Trophoblast cell (in vitro differentiated cells and primary cell): ENCODE measurements around the gene TMEM231.
"Not testable (repeated sequence)": the region's sequence is repeated elsewhere in the genome, so short reads cannot be mapped to it uniquely, and the experiment has no call there.

Experiments
- DNase-seq, 2 donors: peaks; one replicate each; pipeline ENCODE4 v3.0.0-alpha.2; 2016
- H2AFZ ChIP-seq: 2 replicates; pipeline ENCODE4 v1.6.1; 2013; ENCODE audit warnings: low read length, moderate library complexity, mild to moderate bottlenecking; ENCODE audit not compliant: insufficient read depth, poor library complexity
- H2AK5ac ChIP-seq: 2 replicates; pipeline ENCODE4 v1.6.1; 2013; ENCODE audit warnings: mild to moderate bottlenecking, low read length
- H2BK120ac ChIP-seq: 2 replicates; pipeline ENCODE4 v1.6.1; 2013; ENCODE audit warnings: low read length, mild to moderate bottlenecking, moderate library complexity; ENCODE audit not compliant: insufficient read depth, poor library complexity
- H2BK12ac ChIP-seq: 2 replicates; pipeline ENCODE4 v1.6.1; 2013; ENCODE audit warnings: mild to moderate bottlenecking, low read length, moderate library complexity
- H2BK5ac ChIP-seq: 2 replicates; pipeline ENCODE4 v1.6.1; 2013; ENCODE audit warnings: low read length, low read depth, moderate library complexity, mild to moderate bottlenecking; ENCODE audit not compliant: poor library complexity
- H3K14ac ChIP-seq: 2 replicates; pipeline ENCODE4 v1.6.1; 2013; ENCODE audit warnings: mild to moderate bottlenecking, low read length
- H3K18ac ChIP-seq: 2 replicates; pipeline ENCODE4 v1.6.1; 2013; ENCODE audit warnings: mild to moderate bottlenecking, low read length
- H3K23ac ChIP-seq: 2 replicates; pipeline ENCODE4 v1.6.1; 2013; ENCODE audit warnings: low read length
- H3K27ac ChIP-seq: 2 replicates; pipeline ENCODE4 v1.5.1; 2013; ENCODE audit warnings: low read depth, mild to moderate bottlenecking, inconsistent platforms, low read length, moderate library complexity
- H3K27me3 ChIP-seq: 2 replicates; pipeline ENCODE4 v1.6.1; 2013; ENCODE audit warnings: inconsistent platforms, mild to moderate bottlenecking, low read length, moderate library complexity; ENCODE audit not compliant: insufficient read depth
- H3K36me3 ChIP-seq, 2 experiments: 1 replicate in 1 of 2; 2 replicates in 1 of 2; pipeline ENCODE4 v1.6.1; 2013; ENCODE audit warnings: low read length in 2 of 2, mild to moderate bottlenecking in 2 of 2, moderate library complexity in 1 of 2; ENCODE audit not compliant: insufficient read depth in 2 of 2, control insufficient read depth in 1 of 2
- H3K4ac ChIP-seq: 2 replicates; pipeline ENCODE4 v1.6.1; 2013; ENCODE audit warnings: low read depth, mild to moderate bottlenecking, low read length, moderate library complexity
- H3K4me1 ChIP-seq, 2 experiments: 1 replicate in 1 of 2; 2 replicates in 1 of 2; pipeline ENCODE4 v1.6.1; 2013; ENCODE audit warnings: low read length in 2 of 2, mild to moderate bottlenecking in 2 of 2, moderate library complexity in 1 of 2; ENCODE audit not compliant: insufficient read depth in 2 of 2, control insufficient read depth in 1 of 2
- H3K4me2 ChIP-seq: 2 replicates; pipeline ENCODE4 v1.6.1; 2013; ENCODE audit warnings: inconsistent platforms, mild to moderate bottlenecking, low read length, moderate library complexity
- H3K4me3 ChIP-seq: 2 replicates; pipeline ENCODE4 v1.5.1; 2013; ENCODE audit warnings: mild to moderate bottlenecking, low read depth, low read length, inconsistent platforms
- H3K79me1 ChIP-seq: one replicate; pipeline ENCODE4 v1.6.1; 2013; ENCODE audit warnings: low read length
- H3K79me2 ChIP-seq: 2 replicates; pipeline ENCODE4 v1.6.1; 2013; ENCODE audit warnings: low read length, mild to moderate bottlenecking; ENCODE audit not compliant: control insufficient read depth, insufficient read depth, poor library complexity
- H3K9ac ChIP-seq: 2 replicates; pipeline ENCODE4 v1.6.1; 2013; ENCODE audit warnings: mild to moderate bottlenecking, low read length
- H3K9me3 ChIP-seq: 2 replicates; pipeline ENCODE4 v1.6.1; 2013; ENCODE audit warnings: low read depth, mild to moderate bottlenecking, control low read depth, inconsistent platforms, low read length; ENCODE audit not compliant: insufficient read depth
- H4K12ac ChIP-seq: 2 replicates; pipeline ENCODE4 v1.6.1; 2013; ENCODE audit warnings: low read depth, mild to moderate bottlenecking, low read length, moderate library complexity
- H4K8ac ChIP-seq: 2 replicates; pipeline ENCODE4 v1.6.1; 2013; ENCODE audit warnings: low read depth, mild to moderate bottlenecking, low read length, moderate library complexity
- H4K91ac ChIP-seq: one replicate; pipeline ENCODE4 v1.6.1; 2013; ENCODE audit warnings: low read depth, mild to moderate bottlenecking, low read length, moderate library complexity
- WGBS: extraction: QIAGEN DNeasy Blood & Tissue Kit; methylation state at CpG from one replicate; pipeline ENCODE4 v1.1.7; 2013; ENCODE audit warnings: missing lambda C conversion rate; ENCODE audit not compliant: insufficient read length, insufficient coverage; ENCODE audit errors: extremely low coverage; 5-methylcytosine and 5-hydroxymethylcytosine counted together

Gene TMEM231

GRCh38 chr16:75519175-75519574 lies 36.9 kb downstream of the TMEM231 start:
- Histone ChIP-seq H3K18ac (no peak overlapping the region), H3K23ac (no peak overlapping the region)
- WGBS, result no CpG with 5 or more reads among the region's 6 CpGs

DNA sequence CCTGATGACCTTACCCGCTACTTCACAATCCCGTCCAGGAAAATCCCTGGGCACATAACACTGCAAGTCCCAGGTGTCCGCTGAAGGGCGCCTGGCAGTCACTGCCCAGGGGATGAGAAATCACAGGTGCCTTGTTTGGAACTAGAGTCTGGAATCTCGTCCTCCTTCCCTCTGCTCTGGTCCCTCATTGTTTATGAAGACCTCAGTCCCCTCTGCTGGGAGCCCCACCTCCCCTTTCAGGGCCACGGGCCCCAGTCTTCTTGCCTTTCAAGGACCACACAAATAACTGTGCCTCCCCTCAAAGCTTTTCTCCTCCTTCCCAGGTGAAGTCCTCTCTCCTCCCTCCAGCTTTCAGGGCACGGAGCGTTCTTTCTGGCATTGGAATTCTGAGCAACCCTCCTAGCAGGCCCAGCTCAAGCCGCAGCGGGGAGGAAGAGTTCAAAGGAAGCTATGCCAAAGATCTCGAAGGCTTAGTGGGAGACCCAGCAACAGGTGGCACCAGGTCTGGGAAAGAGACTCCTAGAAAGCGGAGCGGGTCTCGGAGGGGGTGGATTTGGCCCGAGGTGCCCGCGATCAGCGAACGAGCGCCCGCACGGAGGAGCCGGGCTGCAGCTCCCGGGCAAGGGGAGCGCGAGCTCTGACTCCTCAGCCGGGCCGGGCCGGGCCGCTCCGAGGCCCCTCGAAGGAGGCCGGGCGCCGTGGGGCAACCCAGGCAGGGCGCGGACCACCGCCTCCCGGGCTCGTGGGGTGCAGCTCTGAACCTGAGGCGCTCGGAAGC lies 39.7 kb downstream of the TMEM231 start:
- WGBS, result no CpG with 5 or more reads among the region's 42 CpGs

More at GRCh38 chr16:75519175-75519574, 36.9 kb downstream of the TMEM231 start:
- no peak for DNase-seq
- Histone ChIP-seq H3K4ac (no peak overlapping the region), H3K27ac (no peak overlapping the region), H2AK5ac (no peak overlapping the region), H4K12ac (no peak overlapping the region), H3K79me2 (peaks cover 7% of the 10 kb centered on the region), H3K79me1 (peaks cover 6% of the 10 kb centered on the region), H3K14ac (no peak overlapping the region), H3K4me3 (no peak overlapping the region), H2BK5ac (no peak overlapping the region), H3K4me1 (peaks cover 0 to 5% of the 10 kb centered on the region in 2 experiments), H4K91ac (no peak overlapping the region), H3K9ac (no peak overlapping the region), H2AFZ (no peak overlapping the region), H2BK120ac (no peak overlapping the region), H2BK12ac (no peak overlapping the region), H3K27me3 (no peaks in the 10 kb centered on the region), H3K4me2 (no peak overlapping the region), H3K9me3 (no peaks in the 10 kb centered on the region), H4K8ac (no peak overlapping the region), H3K36me3 (no peaks in the 10 kb centered on the region)

DNA sequence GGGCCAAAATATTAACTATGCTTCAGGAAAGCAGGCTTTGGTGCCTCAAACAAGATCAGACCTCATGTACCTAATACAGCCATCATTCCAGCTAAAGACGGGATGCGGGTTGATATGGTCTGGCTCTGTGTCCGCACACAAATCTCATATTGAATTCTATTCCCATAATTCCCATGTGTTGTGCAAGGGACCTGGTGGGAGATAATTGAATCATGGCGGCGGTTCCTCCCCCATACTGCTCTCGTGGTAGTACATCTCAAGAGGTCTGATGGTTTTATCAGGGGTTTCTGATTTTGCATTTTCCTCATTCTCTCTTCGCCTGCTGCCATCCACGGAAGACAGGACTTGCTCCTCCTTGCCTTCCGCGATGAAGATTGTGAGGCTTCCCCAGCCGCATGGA lies 41.8 kb downstream of the TMEM231 start:
- H2AFZ ChIP-seq, result no peak overlapping the region
- no peak overlapping the region for H2AK5ac ChIP-seq
- H3K18ac ChIP-seq, result no peak overlapping the region
- no peak overlapping the region for H3K9ac ChIP-seq
- peaks cover 6% of the 10 kb centered on the region for H3K79me1 ChIP-seq
- no peak overlapping the region for H3K23ac ChIP-seq
- no peak overlapping the region for H2BK120ac ChIP-seq
- no peak overlapping the region for H3K4ac ChIP-seq
- WGBS, result no CpG with 5 or more reads among the region's 11 CpGs
- H4K12ac ChIP-seq, result no peak overlapping the region
- no peak for DNase-seq
- H3K36me3 ChIP-seq, result no peaks in the 10 kb centered on the region
- H4K91ac ChIP-seq, result no peak overlapping the region
- H2BK12ac ChIP-seq, result no peak overlapping the region
- H3K4me2 ChIP-seq, result no peak overlapping the region
- H3K9me3 ChIP-seq, result no peaks in the 10 kb centered on the region
- H3K4me1 ChIP-seq, result peaks cover 0 to 5% of the 10 kb centered on the region in 2 experiments
- H3K27me3 ChIP-seq, result no peaks in the 10 kb centered on the region
- H3K79me2 ChIP-seq, result peaks cover 7% of the 10 kb centered on the region
- H2BK5ac ChIP-seq, result no peak overlapping the region
- H3K4me3 ChIP-seq, result no peak overlapping the region
- no peak overlapping the region for H3K27ac ChIP-seq
- H3K14ac ChIP-seq, result no peak overlapping the region
- no peak overlapping the region for H4K8ac ChIP-seq

More for the DNA sequence above, 39.7 kb downstream of the TMEM231 start:
- not testable (repeated sequence) for H3K79me2 ChIP-seq, H3K23ac ChIP-seq, H3K36me3 ChIP-seq, H3K79me1 ChIP-seq, H3K4me1 ChIP-seq, H3K9me3 ChIP-seq, H3K27me3 ChIP-seq, H2BK12ac ChIP-seq
- peak overlapping the region; percentile 54 for H2BK5ac ChIP-seq
- H3K4me3 ChIP-seq, result peak overlapping the region; percentile 91
- peak overlapping the region; percentile 93 for H3K4me2 ChIP-seq
- peak overlapping the region; percentile 45 for H3K27ac ChIP-seq
- H2AK5ac ChIP-seq, result peak overlapping the region; percentile 18
- H3K9ac ChIP-seq, result peak overlapping the region; percentile 79
- DNase-seq, result peak in 1 of 2 donors; percentile 35
- peak overlapping the region; percentile 62 for H2AFZ ChIP-seq
- H3K4ac ChIP-seq, result peak overlapping the region; percentile 39
- peak overlapping the region; percentile 84 for H4K12ac ChIP-seq
- peak overlapping the region; percentile 91 for H3K14ac ChIP-seq
- peak overlapping the region; percentile 91 for H4K91ac ChIP-seq
- H4K8ac ChIP-seq, result peak overlapping the region; percentile 93
- H3K18ac ChIP-seq, result peak overlapping the region; percentile 66
- peak overlapping the region; percentile 80 for H2BK120ac ChIP-seq

- Histone ChIP-seq H3K4ac (no peak overlapping the region), H4K91ac (no peak overlapping the region), H3K4me3 (no peak overlapping the region), H3K79me1 (no peaks in the 10 kb centered on the region), H3K4me1 (peaks cover 0 to 3% of the 10 kb centered on the region in 2 experiments), H3K9me3 (no peaks in the 10 kb centered on the region), H3K4me2 (no peak overlapping the region), H4K8ac (no peak overlapping the region), H3K9ac (no peak overlapping the region), H2AFZ (no peak overlapping the region), H3K23ac (no peak overlapping the region), H2AK5ac (no peak overlapping the region), H3K36me3 (no peaks in the 10 kb centered on the region), H3K27me3 (no peaks in the 10 kb centered on the region), H3K79me2 (no peaks in the 10 kb centered on the region), H2BK5ac (no peak overlapping the region), H2BK120ac (no peak overlapping the region), H3K27ac (no peak overlapping the region), H4K12ac (no peak overlapping the region), H3K14ac (no peak overlapping the region), H2BK12ac (no peak overlapping the region), H3K18ac (no peak overlapping the region)
- WGBS, result no CpG with 5 or more reads among the region's 7 CpGs
- DNase-seq, result peak; percentile 52 to 73
Measured at GRCh38 chr16:75506574-75506973, 49.5 kb downstream of the TMEM231 start.
